Activated CD4-positive, CD25-positive, alpha-beta regulatory T cell (primary cell): Measurements from ENCODE around the gene FRS2.
A peak's percentile ranks its signal among the peaks of the same experiment; 100 is the strongest.
"Not testable (repeated sequence)": the region's sequence is repeated elsewhere in the genome, so short reads cannot be mapped to it uniquely, and the experiment has no call there.

ENCODE experiments used
- DNase-seq, 4 experiments: peaks; one replicate each; lab custom pipeline; 2025; lab: John Stamatoyannopoulos, UW

FRS2 gene

DNA sequence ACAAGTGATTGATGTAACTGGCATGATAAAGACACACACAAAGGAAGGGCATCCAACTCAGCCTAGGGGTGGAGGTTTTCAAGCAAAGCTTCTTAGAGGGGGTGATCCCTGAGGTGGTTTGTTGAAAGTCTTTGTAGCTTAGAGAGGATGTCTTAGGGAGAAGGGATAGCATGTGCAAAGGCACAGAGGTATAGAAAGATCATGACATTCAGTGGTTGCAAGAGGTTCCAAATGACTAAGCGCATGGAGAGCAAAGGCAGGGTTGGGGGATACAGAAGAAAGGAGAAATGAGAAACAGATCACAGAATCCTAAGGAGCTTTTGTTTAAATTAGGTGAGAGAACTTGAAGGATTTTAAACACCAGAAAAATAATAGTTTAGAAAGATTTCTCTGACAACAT, 109.9 kb downstream of the FRS2 start:
- DNase-seq, result no peak

DNA sequence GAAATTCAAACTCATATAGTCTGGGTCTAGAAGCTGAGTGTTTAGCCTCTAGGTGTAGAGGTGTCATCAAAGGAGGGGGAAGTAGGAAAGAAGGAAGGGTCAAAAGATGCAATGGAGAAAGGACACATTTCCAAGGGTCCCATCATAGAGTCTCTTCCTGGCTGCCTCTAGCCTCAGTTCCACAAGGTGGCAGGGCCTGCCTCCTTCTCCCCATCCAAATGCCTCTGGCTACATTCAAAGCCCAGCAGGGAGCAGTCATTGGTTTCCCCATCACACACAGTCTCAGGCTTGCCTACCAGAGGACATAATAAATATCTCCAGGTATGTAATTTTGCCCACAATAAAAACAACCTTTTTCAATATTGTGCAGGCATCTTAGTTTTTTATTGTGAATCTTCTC, 113.0 kb downstream of the FRS2 start:
- no peak for DNase-seq

DNA sequence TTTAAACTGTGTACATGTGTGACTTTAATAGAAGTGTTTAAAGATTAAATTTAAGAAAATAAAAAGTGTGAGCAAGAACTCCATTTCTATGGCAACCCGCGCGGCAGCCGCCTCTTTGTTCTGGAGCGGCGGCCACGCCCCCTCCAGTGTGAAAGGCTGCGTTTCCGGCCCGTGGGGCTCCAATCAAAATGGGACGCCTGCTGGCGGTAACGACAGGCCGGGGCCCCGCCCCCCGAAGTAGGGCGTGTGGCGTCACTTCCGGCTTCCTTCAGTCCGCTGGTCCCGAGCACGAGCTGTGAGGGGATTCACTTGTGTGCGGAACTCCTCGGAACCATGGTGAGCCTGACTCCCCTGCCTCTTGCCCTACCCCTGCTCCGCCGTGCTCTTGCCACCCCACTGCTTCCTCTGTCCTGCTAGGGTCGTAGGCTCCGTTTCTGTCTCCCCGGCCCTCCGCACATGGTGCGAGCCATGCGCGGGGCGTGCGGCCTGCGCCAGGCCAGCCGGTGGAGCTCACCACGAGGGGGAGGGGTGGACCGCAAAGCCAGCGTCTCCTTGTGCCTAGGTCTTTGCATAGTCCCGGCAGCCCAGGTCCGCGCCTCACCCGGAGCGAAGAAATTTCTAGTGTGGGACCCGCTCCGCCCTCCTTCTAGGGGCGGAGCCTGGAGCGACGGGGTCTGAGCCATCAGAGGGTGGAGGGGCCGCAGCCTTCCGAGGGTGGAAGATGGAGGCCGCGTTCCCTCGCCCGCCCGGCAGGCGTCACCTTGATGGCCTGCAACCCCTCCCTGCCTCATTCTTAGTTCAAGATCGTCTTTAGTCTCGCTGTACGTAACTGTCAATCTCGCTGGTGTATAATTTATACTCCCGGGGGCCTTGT, 115.2 kb downstream of the FRS2 start, which contains the start of gene CCT2:
CCT2 (plus strand) TSS at position 271 of the 874 bp plus-strand sequence; CDS start at position 334, 63 bp downstream.
- DNase-seq, result peak; percentile 88 to 94 (median 91)

DNA sequence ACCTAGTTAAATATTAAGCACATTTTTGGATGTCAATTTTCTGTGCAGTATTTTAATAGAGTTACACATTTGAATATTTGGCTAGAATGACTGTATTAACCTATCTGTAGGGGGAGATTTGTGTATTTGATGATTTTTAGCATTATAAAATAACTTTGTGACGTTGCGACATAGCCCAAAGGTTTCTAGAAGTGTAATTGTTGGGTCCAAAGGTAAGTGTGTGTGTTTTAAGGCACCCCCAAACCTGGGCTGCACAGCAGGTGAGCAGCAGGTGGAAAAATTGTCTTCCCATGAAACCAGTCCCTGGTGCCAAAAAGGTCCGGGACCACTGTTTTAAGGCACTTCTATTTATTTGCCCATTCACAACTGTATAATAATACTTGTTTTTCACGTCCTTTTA, 118.3 kb downstream of the FRS2 start:
- DNase-seq, result no peak

DNA sequence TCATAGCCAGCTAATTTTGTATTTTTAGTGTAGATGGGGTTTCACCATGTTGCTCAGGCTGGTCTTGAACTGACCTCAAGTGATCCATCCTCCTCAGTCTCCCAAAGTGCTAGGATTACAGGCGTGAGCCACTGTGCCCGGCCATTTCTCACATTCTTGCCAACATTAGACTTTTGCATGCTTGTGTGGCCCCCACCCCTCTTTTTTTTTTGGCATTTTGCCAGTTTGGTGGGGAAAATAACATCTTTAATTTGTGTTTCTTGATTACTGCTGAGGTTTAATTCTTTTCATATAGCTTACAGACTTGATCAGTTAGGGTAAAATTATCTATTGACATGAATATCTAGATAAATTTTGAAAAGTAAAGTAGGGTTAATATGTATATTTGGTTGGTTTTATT, 118.9 kb downstream of the FRS2 start:
- DNase-seq, result no peak

DNA sequence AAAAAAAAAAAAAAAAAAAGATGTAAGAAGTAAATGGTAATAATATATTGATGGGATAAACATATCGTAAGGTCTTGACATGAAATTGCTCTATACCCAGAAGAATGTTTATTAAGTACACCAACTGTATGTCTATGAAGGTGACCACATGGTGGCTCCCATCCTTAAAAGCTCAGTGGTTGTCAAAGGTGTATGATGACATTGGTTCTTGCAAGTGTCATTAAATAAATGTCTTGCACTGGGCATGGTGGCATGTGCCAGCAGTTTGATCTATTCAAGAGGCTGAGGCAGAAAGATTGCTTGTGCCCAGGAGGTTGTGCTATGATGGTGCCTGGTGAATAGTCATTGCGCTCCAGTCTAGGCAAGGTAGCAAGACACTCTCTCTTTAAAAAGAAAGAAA, 125.5 kb downstream of the FRS2 start:
- DNase-seq, result no peak

DNA sequence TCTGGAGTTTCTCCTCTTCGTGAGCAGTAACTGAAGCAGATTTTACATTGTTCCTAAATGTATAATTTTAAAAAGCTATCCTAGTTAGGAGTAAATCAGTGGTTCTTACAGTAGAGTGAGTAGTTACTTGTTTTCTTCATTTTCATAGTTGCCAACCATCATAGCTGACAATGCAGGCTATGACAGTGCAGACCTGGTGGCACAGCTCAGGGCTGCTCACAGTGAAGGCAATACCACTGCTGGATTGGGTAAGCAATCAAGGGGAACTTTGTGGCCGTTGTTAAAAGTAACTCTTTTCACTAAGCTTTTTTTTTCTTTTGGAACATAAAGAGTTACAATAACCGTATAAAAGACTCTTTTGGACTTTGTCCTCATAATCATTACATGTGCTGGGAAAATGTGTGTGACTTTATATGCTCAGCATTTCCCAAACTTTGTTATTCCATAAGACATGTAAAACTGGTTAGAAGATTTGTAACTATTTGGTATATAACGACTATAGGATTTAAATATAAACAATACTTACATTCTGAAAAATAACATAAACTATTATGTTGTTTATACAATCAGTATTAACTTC, 128.1 kb downstream of the FRS2 start:
- no peak for DNase-seq

DNA sequence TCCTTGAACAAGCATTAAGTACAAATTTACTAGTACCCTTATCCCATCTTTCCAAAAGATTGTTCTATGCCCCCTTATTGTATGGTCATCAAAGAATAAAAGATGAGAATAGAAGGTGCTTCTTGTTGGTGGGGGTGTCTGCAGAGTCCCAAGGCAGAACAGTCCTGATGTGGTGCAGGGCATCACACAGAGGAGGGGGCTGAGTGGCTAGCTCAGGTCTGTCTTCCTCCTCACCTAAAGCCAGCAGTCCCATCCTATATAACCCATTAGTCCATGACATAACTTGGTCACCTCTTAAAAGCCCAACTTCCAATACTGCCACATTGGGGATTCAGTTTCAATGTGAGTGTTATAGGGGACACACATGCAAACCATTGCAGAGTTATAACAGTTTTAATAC, 130.6 kb downstream of the FRS2 start:
- no peak for DNase-seq

DNA sequence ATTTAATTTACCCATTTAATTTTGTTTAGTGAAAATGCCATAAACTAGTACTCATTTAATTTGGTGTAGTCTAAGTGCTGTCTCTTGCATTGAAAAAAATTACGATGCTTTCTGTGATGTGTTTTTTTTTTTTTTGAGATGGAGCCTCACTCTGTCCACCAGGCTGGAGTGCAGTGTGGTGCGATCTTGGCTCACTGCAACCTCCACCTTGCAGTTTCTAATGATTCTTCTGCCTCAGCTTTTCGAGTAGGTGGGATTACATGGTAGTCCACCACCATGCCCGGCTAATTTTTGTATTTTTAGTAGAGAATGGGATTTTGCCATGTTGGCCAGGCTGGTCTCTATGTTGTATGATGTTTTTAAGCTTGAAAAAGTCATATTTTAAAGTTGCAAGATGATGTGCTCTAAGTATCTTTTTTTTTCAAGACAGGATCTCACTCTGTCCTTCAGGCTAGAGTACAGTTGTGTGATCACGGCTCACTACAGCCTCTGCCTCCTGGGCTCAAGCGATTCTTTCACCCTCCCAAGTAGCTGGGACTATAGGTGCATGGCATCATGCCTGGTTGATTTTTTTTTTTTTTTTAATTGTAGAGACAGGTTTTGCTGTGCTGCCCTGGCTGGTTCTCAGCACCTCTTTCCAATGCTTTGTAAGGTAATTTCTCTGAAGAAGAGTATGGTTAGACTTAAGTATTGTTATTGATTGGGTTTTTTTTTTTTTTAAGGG, 131.9 kb downstream of the FRS2 start:
- no peak for DNase-seq

DNA sequence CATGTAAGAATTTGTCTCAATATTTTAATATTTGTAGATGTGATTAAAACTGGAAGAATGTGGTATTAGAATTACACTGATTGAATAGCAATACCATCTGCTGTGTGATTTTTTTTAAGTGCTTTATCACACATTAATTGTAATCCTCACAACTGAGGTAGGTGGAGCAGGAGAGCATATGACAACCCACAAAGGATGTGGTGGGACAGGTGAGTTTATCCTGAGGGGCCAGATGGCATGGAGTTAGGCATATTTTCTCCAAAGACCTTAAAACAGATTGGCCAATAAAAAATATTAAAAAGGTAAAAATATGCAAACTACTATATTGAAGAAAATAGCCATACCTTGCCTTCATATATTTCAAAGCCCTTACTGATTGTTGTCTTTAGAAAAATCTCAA, 132.8 kb downstream of the FRS2 start:
- no peak for DNase-seq

DNA sequence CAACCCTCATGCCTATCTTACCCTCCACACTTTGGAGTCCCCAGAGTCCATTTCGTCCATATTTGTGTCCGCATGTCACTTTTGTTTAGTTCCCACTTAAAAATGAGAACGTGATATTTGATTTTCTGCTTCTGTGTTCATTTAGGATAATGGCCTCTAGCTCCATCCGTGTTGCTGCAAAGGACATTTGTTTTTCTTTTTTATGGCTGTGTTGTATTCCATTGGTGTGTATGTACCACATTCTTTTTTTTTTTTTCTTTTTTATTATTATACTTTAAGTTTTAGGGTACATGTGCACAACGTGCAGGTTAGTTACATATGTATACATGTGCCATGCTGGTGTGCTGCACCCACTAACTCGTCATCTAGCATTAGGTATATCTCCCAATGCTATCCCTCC, 133.4 kb downstream of the FRS2 start:
- DNase-seq, result not testable (repeated sequence)

DNA sequence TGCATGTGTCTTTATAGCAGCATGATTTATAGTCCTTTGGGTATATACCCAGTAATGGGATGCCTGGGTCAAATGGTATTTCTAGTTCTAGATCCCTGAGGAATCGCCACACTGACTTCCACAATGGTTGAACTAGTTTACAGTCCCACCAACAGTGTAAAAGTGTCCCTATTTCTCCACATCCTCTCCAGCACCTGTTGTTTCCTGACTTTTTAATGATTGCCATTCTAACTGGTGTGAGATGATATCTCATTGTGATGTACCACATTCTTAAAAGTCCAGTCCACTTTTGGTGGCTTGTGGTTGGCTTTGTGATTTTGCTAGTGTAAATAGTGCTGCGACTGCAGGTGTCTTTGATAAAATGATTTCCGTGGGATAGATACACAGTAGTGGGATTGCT, 134.1 kb downstream of the FRS2 start:
- not testable (repeated sequence) for DNase-seq

DNA sequence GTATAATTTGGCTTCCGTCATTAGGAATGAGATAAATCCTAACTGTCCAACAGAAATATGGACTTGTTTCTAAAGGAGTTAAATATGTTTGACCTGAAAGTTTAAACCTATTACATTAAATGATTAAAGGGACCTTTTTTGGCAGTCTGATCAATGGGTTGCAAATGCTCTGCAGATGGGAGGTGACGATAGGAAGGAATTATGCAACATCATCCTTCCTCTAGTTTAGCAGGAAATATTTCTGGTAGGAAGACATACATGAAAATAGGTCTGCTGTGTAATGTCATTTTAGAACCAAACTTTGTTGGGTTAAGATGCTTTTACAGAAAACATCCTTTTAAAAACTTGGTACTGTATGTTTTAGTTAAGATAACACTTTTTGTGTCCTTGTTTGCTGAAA, 137.9 kb downstream of the FRS2 start:
- no peak for DNase-seq

DNA sequence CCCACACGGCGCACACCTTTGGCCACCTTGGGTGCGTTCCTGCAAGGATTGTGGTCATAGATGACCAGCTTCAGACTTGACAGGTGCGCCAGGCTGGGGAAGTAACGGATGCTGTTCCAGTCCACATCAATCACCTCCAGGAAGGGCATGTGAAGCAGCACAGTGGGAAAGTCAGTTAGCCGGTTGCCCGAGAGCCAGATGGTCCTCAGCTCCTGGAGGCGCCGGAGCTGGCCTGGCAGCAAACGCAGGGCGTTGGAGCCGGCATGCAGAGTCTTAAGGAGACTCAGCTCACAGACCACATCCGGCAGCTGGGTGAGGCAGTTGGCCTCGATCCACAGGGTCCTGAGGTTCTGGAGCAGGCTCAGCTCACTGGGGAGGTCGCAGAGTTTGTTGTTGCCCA, 139.9 kb downstream of the FRS2 start:
- DNase-seq, result no peak

DNA sequence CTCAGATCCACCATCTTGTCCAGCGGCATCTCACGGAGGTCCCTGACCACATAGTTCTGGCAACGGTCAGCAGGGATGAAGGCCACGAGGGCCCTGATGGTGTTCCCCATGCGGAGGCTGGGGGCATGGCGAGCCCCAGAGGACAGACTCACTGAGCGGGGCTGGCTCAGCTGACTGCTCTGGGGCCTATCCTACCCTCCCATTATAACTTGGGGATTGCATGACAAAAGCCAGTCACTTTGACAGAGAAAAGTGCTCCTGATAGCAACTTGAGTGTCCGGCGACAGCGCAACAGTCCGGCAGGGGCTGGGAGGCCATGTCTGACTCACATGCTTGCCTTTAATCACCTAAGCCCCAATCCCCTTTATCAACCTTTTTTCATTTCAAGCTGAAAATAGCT, 140.5 kb downstream of the FRS2 start, which contains the start of gene LRRC10:
LRRC10 (minus strand) TSS at position 179 of the 400 bp plus-strand sequence; CDS start at position 110, 69 bp downstream.
- DNase-seq, result no peak

DNA sequence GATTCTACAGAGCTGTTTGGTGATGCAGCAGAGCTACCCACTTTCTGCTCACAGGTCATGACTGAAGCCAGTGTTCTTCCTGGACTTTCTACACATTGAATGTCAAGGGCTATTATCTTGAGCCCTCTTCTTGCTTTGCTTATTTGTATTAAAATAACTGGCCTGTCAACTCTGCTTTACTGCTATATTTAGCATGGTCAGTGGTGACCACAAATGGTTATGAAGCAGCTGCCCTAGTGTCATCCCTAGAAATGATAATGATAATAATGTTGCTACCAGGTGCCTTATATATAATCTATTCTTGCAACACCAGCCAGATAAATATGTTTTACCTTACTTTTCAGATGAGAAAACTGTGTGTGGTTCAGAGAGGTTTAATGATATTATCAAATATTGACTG, 143.2 kb downstream of the FRS2 start:
- no peak for DNase-seq

DNA sequence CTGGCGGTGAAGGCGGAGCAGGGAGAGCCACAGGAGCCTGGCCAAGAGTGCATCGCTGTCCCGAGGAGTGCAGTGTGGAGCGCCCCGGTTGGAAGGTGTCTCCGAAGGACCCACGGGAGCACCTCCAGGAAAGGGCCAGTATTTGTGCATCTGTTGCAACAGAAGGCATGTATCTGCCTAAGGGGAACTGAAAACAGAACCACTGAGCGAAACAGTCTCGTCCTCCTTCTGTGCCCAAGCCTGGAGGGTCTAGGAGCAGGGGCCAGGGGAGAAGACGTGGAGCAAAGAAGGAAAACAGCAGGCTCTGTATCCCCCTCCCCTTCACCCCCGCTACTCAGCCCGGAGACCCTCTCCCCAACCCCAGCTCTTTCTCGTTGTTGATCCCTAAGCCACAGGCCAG, 145.8 kb downstream of the FRS2 start:
- DNase-seq, result no peak

DNA sequence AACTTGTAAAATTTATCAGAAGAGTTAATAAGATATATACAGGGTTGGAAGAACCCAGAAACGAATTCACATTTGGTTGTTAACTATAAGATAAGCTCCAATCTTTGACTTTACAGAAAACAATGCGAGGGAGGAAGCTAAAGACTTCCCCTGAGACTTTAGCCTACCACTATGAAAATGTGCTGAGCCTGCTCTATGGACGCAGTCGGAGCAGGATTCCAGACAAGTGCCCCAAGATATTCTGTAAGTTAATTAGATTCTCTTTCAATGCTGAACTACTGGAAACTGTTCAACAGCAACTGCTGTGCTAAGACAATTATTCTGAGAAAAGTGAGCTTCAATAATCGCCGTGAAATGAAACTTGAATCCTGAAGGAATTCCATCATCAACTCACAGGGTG, 148.9 kb downstream of the FRS2 start:
- no peak for DNase-seq

DNA sequence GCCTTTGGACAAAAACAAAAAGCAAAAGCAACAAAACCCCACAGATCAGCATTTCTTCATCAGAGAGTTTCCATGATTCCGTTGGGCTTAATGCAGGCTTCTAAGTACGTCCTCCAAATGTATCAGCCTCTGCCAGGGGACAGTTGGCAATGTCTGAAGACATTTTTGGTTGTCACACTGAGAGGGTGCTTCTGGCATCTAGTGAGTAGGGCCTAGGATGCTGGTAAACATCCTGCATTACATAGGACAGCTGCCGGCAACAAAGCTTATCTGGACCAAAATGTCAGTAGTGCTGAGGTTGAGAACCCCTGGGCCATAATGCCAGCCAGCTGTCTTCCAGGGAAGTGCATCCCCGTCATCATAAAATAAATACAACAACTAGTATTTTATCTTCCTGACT, 149.9 kb downstream of the FRS2 start:
- DNase-seq, result no peak

DNA sequence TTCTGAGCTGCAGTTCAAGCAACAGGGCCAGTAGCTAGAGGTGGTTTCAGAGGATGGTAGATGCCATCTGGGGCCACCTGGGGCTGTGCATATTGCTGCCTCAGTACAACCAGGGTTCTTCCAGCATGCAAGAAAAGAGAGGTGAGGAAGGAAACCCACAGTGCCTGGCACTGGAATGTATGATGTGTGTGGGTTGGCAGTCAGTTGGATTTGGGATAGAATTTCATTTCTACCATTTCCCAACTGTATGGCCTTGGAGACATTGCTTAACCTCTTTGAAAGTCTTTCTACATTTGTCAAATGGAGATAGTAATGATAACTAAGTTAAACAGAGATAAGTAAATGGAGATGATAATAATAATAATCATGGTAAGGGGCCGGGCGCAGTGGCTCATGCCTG, 150.7 kb downstream of the FRS2 start:
- no peak for DNase-seq

DNA sequence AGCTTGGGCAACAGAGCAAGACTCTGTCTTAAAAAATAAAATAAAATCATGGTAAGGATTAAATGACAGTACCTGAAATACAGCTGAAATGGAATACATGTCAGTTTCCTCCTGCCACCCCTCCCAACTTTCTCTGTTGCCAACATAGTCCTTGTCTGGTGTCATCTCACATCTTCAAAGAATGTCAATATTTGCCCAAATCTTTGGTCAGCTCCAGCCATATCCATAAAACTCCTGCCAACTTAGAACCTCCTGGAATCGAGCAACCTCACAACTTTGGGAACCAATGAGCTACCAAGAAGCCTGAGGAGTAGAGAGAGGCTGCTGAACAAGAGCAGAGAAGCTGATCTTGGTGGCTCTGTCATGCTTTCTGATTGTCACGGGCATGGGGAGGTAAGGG, 151.4 kb downstream of the FRS2 start:
- no peak for DNase-seq

DNA sequence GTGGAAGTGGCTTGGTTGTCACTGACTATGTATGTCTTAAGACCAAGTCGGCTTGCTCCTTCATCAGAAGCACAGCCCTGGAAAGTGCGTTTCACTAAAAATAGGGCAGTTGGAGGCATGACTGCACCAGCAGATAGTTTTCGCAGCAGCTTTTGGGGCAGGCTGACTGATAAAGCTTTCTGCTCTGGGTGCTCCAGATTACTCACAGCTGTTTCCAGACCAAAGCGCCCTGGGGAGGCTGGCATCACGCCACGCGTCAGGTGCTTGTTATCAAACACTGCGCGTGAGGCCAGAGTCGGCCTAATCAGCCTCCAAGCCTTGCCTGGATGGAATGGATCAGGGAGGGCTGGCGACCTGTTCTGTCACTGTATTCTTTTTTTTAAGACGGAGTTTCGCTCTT, 153.8 kb downstream of the FRS2 start:
- no peak for DNase-seq

DNA sequence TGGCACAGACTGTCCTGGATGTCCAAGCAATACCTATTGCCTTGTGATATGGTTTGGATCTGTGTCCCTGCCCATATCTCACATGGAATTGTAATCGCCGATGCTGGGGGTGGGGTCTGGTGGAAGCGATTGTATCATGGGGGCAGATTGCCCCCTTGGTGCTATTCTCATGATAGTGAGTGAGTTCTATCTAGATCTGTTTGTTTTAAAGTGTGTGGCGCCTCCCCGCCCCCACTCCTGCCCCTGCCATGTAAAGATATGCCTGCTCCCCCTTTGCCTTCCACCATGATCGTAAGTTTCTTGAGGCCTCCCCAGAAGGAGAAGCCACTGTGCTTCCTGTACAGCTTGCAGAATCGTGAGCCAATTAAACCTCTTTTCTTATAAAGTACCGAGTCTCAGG, 157.3 kb downstream of the FRS2 start:
- DNase-seq, result no peak
